ENCODE measurements around the gene OR8G1.
"Not testable (repeated sequence)": the region's sequence is repeated elsewhere in the genome, so short reads cannot be mapped to it uniquely, and the experiment has no call there.

DNA sequence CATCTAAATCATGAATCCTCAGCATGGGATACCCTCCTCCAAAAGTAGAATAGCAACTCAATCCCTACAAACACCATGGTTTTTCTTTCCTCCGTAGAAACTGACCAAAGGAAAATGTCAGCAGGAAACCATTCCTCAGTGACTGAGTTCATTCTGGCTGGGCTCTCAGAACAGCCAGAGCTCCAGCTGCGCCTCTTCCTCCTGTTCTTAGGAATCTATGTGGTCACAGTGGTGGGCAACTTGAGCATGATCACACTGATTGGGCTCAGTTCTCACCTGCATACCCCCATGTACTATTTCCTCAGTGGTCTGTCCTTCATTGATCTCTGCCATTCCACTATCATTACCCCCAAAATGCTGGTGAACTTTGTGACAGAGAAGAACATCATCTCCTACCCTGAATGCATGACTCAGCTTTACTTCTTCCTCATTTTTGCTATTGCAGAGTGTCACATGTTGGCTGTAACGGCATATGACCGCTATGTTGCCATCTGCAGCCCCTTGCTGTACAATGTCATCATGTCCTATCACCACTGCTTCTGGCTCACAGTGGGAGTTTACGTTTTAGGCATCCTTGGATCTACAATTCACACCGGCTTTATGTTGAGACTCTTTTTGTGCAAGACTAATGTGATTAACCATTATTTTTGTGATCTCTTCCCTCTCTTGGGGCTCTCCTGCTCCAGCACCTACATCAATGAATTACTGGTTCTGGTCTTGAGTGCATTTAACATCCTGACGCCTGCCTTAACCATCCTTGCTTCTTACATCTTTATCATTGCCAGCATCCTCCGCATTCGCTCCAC, 16.1 kb upstream of the OR8G1 start:
- TF ChIP-seq, protein P1, sequence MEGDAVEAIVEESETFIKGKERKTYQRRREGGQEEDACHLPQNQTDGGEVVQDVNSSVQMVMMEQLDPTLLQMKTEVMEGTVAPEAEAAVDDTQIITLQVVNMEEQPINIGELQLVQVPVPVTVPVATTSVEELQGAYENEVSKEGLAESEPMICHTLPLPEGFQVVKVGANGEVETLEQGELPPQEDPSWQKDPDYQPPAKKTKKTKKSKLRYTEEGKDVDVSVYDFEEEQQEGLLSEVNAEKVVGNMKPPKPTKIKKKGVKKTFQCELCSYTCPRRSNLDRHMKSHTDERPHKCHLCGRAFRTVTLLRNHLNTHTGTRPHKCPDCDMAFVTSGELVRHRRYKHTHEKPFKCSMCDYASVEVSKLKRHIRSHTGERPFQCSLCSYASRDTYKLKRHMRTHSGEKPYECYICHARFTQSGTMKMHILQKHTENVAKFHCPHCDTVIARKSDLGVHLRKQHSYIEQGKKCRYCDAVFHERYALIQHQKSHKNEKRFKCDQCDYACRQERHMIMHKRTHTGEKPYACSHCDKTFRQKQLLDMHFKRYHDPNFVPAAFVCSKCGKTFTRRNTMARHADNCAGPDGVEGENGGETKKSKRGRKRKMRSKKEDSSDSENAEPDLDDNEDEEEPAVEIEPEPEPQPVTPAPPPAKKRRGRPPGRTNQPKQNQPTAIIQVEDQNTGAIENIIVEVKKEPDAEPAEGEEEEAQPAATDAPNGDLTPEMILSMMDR (conservative IDR thresholded peaks at IDR 0.05; ENCODE audit: low read depth, low read length), result not testable (repeated sequence)
- not testable (repeated sequence) for TF ChIP-seq EZH2 (IDR thresholded peaks at IDR 0.05; ENCODE audit: low read length, unreplicated experiment); EZH2phosphoT487 (IDR thresholded peaks at IDR 0.05; ENCODE audit: borderline replicate concordance, low read length)
